Loucy (cell line): ENCODE data around the gene HMOX2.
A peak's percentile ranks its signal among the peaks of the same experiment; 100 is the strongest.

ENCODE experiments used
- H2AFZ ChIP-seq: fragments of 200-600 bp; sonication (generic); 2 replicates; pipeline ENCODE4 v1.6.0; 2016; ENCODE audit warnings: antibody characterized with exemption, mild to moderate bottlenecking, low read length, moderate library complexity
- H3F3A ChIP-seq: fragments of 200-600 bp; 2 replicates; pipeline ENCODE4 v1.6.0; 2016; ENCODE audit warnings: antibody characterized with exemption, low read depth, mild to moderate bottlenecking
- H3K27me3 ChIP-seq: fragments of 200-600 bp; sonication (generic); 2 replicates; pipeline ENCODE4 v1.6.1; 2014; ENCODE audit warnings: low read length, mild to moderate bottlenecking; ENCODE audit not compliant: insufficient read depth, poor library complexity, severe bottlenecking
- H3K36me3 ChIP-seq: fragments of 200-600 bp; sonication (generic); 2 replicates; pipeline ENCODE4 v1.6.1; 2016; ENCODE audit warnings: low read length; ENCODE audit not compliant: insufficient read depth
- H3K4me1 ChIP-seq: fragments of 200-600 bp; sonication (generic); 2 replicates; pipeline ENCODE4 v1.5.1; 2014; ENCODE audit warnings: low read length, mild to moderate bottlenecking; ENCODE audit not compliant: insufficient read depth, poor library complexity, severe bottlenecking
- H3K4me2 ChIP-seq: fragments of 200-600 bp; sonication (generic); 2 replicates; pipeline ENCODE4 v1.6.0; 2014; ENCODE audit warnings: antibody characterized with exemption, low read length, low read depth, mild to moderate bottlenecking; ENCODE audit not compliant: poor library complexity, severe bottlenecking
- H3K4me3 ChIP-seq: fragments of 200-600 bp; sonication (generic); 2 replicates; pipeline ENCODE4 v1.5.1; 2014; ENCODE audit warnings: low read length, mild to moderate bottlenecking, mixed read lengths; ENCODE audit not compliant: poor library complexity, severe bottlenecking
- H3K79me2 ChIP-seq: fragments of 200-600 bp; sonication (generic); 2 replicates; pipeline ENCODE4 v1.6.1; 2014; ENCODE audit warnings: low read length; ENCODE audit not compliant: insufficient read depth
- H3K9ac ChIP-seq: fragments of 200-600 bp; sonication (generic); 2 replicates; pipeline ENCODE4 v1.6.0; 2014; ENCODE audit warnings: mild to moderate bottlenecking, low read depth, low read length, moderate library complexity; ENCODE audit not compliant: poor library complexity, severe bottlenecking
- H3K9me2 ChIP-seq: fragments of 200-600 bp; sonication (generic); replicated peaks from 2 replicates; pipeline ENCODE4 v1.6.1; 2016; ENCODE audit warnings: low read depth, low read length, mixed read lengths
- H3K9me3 ChIP-seq: fragments of 200-600 bp; sonication (generic); 2 replicates; pipeline ENCODE4 v1.6.1; 2014; ENCODE audit warnings: mild to moderate bottlenecking, antibody characterized with exemption, low read length, low read depth; ENCODE audit not compliant: insufficient read depth
- H4K20me1 ChIP-seq: fragments of 200-600 bp; sonication (generic); 2 replicates; pipeline ENCODE4 v1.6.0; 2014; ENCODE audit warnings: antibody characterized with exemption, low read length, mild to moderate bottlenecking; ENCODE audit not compliant: insufficient read depth, poor library complexity, severe bottlenecking
- EZH2phosphoT487 ChIP-seq: fragments of 200-600 bp; IDR thresholded peaks from 2 replicates; pipeline ENCODE4 v1.6.1; 2018; ENCODE audit warnings: antibody characterized with exemption, mild to moderate bottlenecking, moderate library complexity, borderline replicate concordance
- TF ChIP-seq, protein P1 (sequence below): fragments of 200-600 bp; sonication (generic); conservative IDR thresholded peaks from 2 replicates; pipeline ENCODE4 v1.5.1; 2014; ENCODE audit warnings: mild to moderate bottlenecking, antibody characterized with exemption, low read length

Gene HMOX2

DNA sequence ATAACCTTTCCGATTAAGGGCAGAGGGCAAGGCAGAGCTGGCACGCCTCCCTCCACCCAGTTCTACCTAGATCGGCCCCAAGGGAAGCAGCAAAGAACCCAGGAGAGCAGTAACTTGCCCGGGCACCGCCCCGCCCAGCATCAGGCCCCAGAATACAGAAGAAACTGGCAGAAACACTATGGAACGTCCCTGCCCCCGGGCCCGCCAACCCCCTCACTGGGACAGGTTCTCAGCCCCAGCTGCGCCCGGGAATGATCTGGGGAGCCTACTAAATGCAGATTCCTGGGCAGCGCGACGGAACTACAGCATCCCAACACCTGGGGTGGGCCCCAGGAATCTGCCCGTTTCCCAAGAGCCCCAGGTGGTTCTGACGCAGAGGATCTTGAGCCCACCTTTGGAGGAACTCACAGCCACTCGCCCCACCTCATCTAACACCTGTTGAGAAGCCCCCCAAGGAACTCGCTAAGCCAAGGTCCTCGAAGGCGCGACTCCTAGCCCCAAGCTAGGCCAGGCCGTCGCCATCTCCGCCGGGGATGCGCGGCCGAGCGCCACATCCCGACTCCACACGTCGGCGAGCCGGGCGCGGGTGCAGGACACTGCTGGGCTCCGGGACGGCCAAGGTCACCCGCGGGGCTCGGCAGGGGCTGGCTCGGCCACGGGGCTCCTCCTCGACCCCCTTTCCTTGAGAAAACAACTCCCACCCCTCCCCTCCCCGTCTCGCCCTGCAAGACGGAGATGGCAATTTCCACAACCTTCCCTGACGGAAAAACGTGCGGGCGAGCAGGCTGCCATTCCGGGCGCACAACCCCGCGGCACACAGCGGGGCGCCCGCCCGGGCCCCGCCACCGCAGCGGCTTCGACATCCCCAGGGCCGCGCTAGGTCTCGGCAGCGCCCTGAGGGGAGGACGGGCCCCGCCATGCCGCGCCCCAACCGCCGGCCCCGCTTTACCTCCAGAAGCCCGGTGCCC lies 61.5 kb downstream of the HMOX2 start:
- Histone ChIP-seq H4K20me1 (no peaks in the 10 kb centered on the region), H3K4me1 (peaks cover 11% of the 10 kb centered on the region), H3K9ac (peak overlapping the region; percentile 82), H3K4me3 (peak overlapping the region; percentile 81), H3F3A (no peaks in the 10 kb centered on the region), H2AFZ (0 out of 2 replicates have a peak overlapping the region, but pooled peaks have one; percentile 94), H3K9me3 (no peaks in the 10 kb centered on the region), H3K9me2 (no peaks in the 10 kb centered on the region), H3K4me2 (peak overlapping the region; percentile 80), H3K79me2 (peaks cover 30% of the 10 kb centered on the region), H3K27me3 (no peaks in the 10 kb centered on the region), H3K36me3 (no peaks in the 10 kb centered on the region)
- TF ChIP-seq EZH2phosphoT487 = no peak
- TF ChIP-seq, protein P1, sequence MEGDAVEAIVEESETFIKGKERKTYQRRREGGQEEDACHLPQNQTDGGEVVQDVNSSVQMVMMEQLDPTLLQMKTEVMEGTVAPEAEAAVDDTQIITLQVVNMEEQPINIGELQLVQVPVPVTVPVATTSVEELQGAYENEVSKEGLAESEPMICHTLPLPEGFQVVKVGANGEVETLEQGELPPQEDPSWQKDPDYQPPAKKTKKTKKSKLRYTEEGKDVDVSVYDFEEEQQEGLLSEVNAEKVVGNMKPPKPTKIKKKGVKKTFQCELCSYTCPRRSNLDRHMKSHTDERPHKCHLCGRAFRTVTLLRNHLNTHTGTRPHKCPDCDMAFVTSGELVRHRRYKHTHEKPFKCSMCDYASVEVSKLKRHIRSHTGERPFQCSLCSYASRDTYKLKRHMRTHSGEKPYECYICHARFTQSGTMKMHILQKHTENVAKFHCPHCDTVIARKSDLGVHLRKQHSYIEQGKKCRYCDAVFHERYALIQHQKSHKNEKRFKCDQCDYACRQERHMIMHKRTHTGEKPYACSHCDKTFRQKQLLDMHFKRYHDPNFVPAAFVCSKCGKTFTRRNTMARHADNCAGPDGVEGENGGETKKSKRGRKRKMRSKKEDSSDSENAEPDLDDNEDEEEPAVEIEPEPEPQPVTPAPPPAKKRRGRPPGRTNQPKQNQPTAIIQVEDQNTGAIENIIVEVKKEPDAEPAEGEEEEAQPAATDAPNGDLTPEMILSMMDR = no peak

DNA sequence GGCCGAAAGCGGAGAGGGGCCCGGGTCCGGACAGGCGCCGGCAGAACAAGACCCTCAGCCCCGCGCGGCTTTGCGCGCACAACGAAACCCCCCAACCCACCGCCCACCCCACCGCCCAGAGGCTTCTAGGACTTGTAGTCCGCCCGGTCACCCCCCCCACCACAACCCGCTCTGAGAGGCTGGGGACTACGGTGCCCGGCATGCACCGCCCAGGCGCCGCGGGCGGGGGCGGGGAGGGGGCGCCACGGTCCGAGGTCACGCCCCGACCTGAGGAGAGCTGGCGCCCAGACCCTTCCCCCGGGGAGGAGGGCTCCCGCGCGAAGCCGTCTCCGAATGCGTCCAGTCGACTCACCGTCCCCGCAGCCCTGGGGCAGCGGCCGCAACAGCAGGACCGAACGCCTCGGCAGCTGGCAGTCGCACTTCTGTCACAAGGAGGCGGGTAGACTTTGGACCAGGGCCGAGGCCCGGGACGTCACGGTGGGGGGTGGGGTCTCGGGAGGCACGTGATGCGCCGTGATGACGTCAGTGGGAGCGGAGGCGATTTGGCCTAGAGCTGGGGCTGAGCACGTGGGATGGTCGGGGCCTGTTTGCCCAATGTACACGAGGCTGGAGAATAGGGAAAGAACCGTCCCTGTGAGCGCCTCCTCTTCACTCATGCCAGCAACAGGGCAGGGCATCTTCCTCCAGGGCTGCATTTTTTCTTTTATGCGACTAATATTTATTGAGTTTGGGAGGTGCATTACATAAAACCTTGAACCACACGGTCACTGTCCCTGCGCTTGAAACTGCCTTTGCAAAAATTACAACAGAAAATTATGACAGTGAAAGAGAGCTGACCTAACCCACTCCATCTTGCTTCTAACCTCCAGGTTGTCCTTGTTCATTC lies 62.4 kb downstream of the HMOX2 start, which contains the start of gene CDIP1:
Gene CDIP1 (minus strand): TSS at position 424 of the 886 bp plus-strand sequence. CDS start 24,643 bp downstream, outside the sequence.
- H3K4me3 ChIP-seq = peak within 1 kb of the TSS; percentile 81
- H3K9me3 ChIP-seq = no peaks in the 10 kb centered on the region
- peak within 1 kb of the TSS; percentile 94 for H2AFZ ChIP-seq
- peaks cover 11% of the 10 kb centered on the region for H3K4me1 ChIP-seq
- peaks cover 30% of the 10 kb centered on the region for H3K79me2 ChIP-seq
- H3K9ac ChIP-seq = peak within 1 kb of the TSS; percentile 82
- no peaks in the 10 kb centered on the region for H3K9me2 ChIP-seq
- no peaks in the 10 kb centered on the region for H3F3A ChIP-seq
- H4K20me1 ChIP-seq = no peaks in the 10 kb centered on the region
- H3K36me3 ChIP-seq = no peaks in the 10 kb centered on the region
- no peaks in the 10 kb centered on the region for H3K27me3 ChIP-seq
- H3K4me2 ChIP-seq = peak within 1 kb of the TSS; percentile 80
- TF ChIP-seq, protein P1 = no peak
- TF ChIP-seq EZH2phosphoT487 = no peak

DNA sequence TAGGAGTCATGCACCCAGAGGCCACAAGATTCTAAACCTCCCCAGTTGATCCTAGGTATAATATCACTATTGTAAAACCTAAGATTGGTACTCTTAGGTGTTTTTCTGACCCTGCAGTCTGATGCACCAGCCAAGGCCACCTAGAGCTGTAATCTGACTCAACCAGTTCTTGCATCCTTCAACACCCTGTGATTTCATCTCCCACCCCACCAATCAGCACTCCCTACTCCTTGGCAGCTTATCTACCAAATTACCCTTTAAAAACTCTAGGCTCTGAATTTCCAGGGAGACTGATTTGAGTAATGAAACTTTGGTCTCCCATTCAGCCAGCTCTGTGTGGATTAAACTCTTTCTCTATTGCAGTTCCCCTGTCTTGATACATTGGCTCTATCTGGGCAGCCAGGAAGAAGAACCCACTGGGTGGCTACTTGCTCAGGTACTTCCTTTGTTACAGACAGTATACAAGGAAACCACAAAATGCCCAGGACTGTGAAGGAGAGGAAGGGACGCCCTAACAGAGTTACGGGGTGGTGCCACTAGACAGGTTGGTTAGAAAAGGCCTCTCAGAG lies 63.6 kb downstream of the HMOX2 start:
- no peak overlapping the region for H2AFZ ChIP-seq
- no peak overlapping the region for H3K4me2 ChIP-seq
- H3K9ac ChIP-seq = no peak overlapping the region
- no peaks in the 10 kb centered on the region for H3K36me3 ChIP-seq
- no peaks in the 10 kb centered on the region for H3K9me3 ChIP-seq
- H4K20me1 ChIP-seq = no peaks in the 10 kb centered on the region
- no peak overlapping the region for H3K4me3 ChIP-seq
- H3F3A ChIP-seq = no peaks in the 10 kb centered on the region
- TF ChIP-seq EZH2phosphoT487 = no peak
- TF ChIP-seq, protein P1 = no peak
- no peaks in the 10 kb centered on the region for H3K27me3 ChIP-seq
- H3K4me1 ChIP-seq = peaks cover 11% of the 10 kb centered on the region
- H3K79me2 ChIP-seq = peaks cover 30% of the 10 kb centered on the region
- H3K9me2 ChIP-seq = no peaks in the 10 kb centered on the region
